Smooth muscle cell (in vitro differentiated cells): ENCODE results near the gene TMEM69. TPM values are rescaled to one million over a fixed set of nuclear protein-coding genes. Genes with fewer than 3 reads are reported as not detected.
"Not testable (repeated sequence)": the region's sequence is repeated elsewhere in the genome, so short reads cannot be mapped to it uniquely, and the experiment has no call there.

Experiments used
- DNase-seq: peaks from one replicate; lab custom pipeline; 2025; ENCODE audit not compliant: unreplicated experiment; lab: John Stamatoyannopoulos, UW
- H2AFZ ChIP-seq: fragments of 200-600 bp; sonication (generic); 2 replicates; pipeline ENCODE4 v1.6.0; 2016; ENCODE audit warnings: antibody characterized with exemption, low read depth, mild to moderate bottlenecking
- H3F3A ChIP-seq: fragments of 200-600 bp; sonication (generic); 2 replicates; pipeline ENCODE4 v1.6.0; 2017; ENCODE audit warnings: antibody characterized with exemption, low read depth
- H3K27ac ChIP-seq: fragments of 200-600 bp; sonication (generic); 2 replicates; pipeline ENCODE4 v1.5.1; 2016; ENCODE audit warnings: low read depth, mild to moderate bottlenecking
- H3K27me3 ChIP-seq: fragments of 200-600 bp; sonication (generic); 2 replicates; pipeline ENCODE4 v1.6.1; 2016; ENCODE audit warnings: low read depth, mild to moderate bottlenecking
- H3K36me3 ChIP-seq: fragments of 200-600 bp; sonication (generic); 2 replicates; pipeline ENCODE4 v1.5.1; 2016; ENCODE audit warnings: low read depth
- H3K4me1 ChIP-seq: fragments of 200-600 bp; sonication (generic); 2 replicates; pipeline ENCODE4 v1.5.1; 2016; ENCODE audit warnings: low read depth
- H3K4me2 ChIP-seq: fragments of 200-600 bp; sonication (generic); 2 replicates; pipeline ENCODE4 v1.6.0; 2016; ENCODE audit warnings: mild to moderate bottlenecking
- H3K4me3 ChIP-seq: fragments of 200-600 bp; sonication (generic); 2 replicates; pipeline ENCODE4 v1.5.1; 2016; ENCODE audit warnings: mild to moderate bottlenecking
- H3K79me2 ChIP-seq: fragments of 200-600 bp; sonication (generic); 2 replicates; pipeline ENCODE4 v1.6.0; 2016; ENCODE audit warnings: low read depth, mild to moderate bottlenecking
- H3K9ac ChIP-seq: fragments of 200-600 bp; sonication (generic); 2 replicates; pipeline ENCODE4 v1.6.0; 2016; ENCODE audit warnings: low read depth
- H3K9me3 ChIP-seq: fragments of 200-600 bp; sonication (generic); replicated peaks from 2 replicates; pipeline ENCODE4 v1.5.1; 2016; ENCODE audit warnings: low read depth
- H4K20me1 ChIP-seq: fragments of 200-600 bp; sonication (generic); 2 replicates; pipeline ENCODE4 v1.6.0; 2016; ENCODE audit warnings: low read depth
- WGBS: methylation state at CpG from one replicate; pipeline ENCODE4 v1.1.7; 2016; ENCODE audit warnings: low lambda C conversion rate; 5-methylcytosine and 5-hydroxymethylcytosine counted together
- polyA plus RNA-seq: library from polyadenylated mRNA; unstranded; fragments of >200 nt; fragmentation: Nextera tagmentation; extraction: Ambion mirVana; gene quantifications from 2 replicates; pipeline ENCODE4 v1.2.1, GENCODE V29; 2016
- total RNA-seq: library from RNA; depleted of rRNA; stranded (reverse); fragments of >200 nt; gene quantifications from 2 replicates; pipeline ENCODE4 v1.2.3, GENCODE V29; 2014
- TF ChIP-seq, protein P1 (sequence below): fragments of 200-600 bp; sonication (generic); IDR thresholded peaks from 2 replicates; pipeline ENCODE4 v1.5.1; 2017; ENCODE audit warnings: borderline replicate concordance, mild to moderate bottlenecking, antibody characterized with exemption; ENCODE audit not compliant: insufficient read depth, poor library complexity, severe bottlenecking

Gene TMEM69
- total and polyA plus RNA-seq, 2 experiments from 2014 or later = 16.7 to 19.4 TPM

DNA sequence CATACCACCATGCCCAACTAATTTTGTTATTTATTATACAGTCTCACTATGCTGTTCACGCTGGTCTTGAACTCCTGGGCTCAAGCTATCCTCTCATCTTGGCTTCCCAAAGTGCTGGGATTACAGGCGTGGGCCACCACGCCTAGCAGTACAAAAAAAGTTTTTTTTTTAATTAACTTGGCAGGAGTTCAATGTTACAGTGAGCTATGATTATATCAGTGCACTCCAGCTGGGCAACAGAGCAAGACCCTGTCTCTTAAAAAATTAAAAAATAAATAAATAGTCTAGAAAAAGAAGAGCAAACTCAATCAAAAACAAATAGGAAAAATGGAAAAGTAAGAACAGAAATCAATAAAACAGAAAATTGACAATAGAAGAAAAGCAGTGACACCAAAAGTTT, 25.7 kb downstream of the TMEM69 start:
- Histone ChIP-seq H3K9me3 (no peaks in the 10 kb centered on the region), H4K20me1 (no peaks in the 10 kb centered on the region), H3K36me3 (peaks cover 4% of the 10 kb centered on the region), H3K4me1 (no peaks in the 10 kb centered on the region), H3K4me2 (no peak overlapping the region), H3K27ac (no peak overlapping the region), H3F3A (no peaks in the 10 kb centered on the region), H3K27me3 (no peaks in the 10 kb centered on the region), H3K4me3 (no peak overlapping the region), H3K9ac (no peak overlapping the region), H2AFZ (no peak overlapping the region), H3K79me2 (no peaks in the 10 kb centered on the region)
- DNase-seq = no peak
- TF ChIP-seq, protein P1, sequence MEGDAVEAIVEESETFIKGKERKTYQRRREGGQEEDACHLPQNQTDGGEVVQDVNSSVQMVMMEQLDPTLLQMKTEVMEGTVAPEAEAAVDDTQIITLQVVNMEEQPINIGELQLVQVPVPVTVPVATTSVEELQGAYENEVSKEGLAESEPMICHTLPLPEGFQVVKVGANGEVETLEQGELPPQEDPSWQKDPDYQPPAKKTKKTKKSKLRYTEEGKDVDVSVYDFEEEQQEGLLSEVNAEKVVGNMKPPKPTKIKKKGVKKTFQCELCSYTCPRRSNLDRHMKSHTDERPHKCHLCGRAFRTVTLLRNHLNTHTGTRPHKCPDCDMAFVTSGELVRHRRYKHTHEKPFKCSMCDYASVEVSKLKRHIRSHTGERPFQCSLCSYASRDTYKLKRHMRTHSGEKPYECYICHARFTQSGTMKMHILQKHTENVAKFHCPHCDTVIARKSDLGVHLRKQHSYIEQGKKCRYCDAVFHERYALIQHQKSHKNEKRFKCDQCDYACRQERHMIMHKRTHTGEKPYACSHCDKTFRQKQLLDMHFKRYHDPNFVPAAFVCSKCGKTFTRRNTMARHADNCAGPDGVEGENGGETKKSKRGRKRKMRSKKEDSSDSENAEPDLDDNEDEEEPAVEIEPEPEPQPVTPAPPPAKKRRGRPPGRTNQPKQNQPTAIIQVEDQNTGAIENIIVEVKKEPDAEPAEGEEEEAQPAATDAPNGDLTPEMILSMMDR = no peak
- WGBS = 96% methylated on average over 3 of the region's 3 CpGs

DNA sequence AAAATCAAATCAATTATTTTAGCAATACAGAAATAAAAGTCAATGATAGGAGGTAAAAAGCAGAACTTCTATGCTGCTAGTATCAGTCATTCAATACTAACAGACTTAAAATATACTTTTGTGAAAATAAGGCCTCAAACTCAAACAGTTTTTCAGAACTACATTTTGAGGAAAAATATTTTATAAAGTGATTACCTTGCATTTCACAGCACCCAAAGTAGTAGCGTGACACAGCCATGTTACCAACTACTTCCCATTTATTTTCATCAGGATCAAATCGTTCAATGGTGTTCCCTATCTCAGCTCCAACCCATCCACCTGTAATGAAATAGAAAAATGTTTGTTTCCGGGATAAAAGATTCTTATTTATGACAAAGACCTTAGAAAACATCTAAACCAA, 28.7 kb downstream of the TMEM69 start:
- 96% methylated on average over 3 of the region's 3 CpGs for WGBS

DNA sequence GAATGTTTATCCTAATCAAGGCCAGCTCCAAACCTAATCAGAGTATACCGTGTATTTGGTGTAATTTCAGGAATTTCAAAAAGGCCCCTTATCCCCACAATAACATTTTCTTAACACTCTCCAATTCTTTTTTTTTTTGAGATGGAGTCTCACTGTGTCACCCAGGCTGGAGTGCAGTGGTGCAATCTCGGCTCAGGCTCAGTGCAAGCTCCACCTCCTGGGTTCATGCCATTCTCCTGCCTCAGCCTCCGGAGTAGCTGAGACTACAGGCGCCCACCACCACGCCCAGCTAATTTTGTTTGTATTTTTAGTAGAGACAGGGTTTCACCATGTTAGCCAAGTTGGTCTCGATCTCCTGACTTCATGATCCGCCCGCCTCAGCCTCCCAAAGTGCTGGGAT, 29.4 kb downstream of the TMEM69 start:
- H3F3A ChIP-seq, DNase-seq, H3K9me3 ChIP-seq, H3K79me2 ChIP-seq, H4K20me1 ChIP-seq, H3K36me3 ChIP-seq, H3K9ac ChIP-seq, H2AFZ ChIP-seq, H3K4me3 ChIP-seq, H3K27me3 ChIP-seq, H3K27ac ChIP-seq, H3K4me1 ChIP-seq, H3K4me2 ChIP-seq: not testable (repeated sequence)
- 70% methylated on average over 8 of the region's 8 CpGs for WGBS

More for the DNA sequence above, 28.7 kb downstream of the TMEM69 start:
- Histone ChIP-seq H3K4me2 (no peak overlapping the region), H2AFZ (no peak overlapping the region), H3K4me3 (no peak overlapping the region), H3K27me3 (no peaks in the 10 kb centered on the region), H3F3A (peaks cover 5% of the 10 kb centered on the region), H4K20me1 (no peaks in the 10 kb centered on the region), H3K79me2 (no peaks in the 10 kb centered on the region), H3K36me3 (peaks cover 4% of the 10 kb centered on the region), H3K9ac (no peak overlapping the region), H3K9me3 (no peaks in the 10 kb centered on the region), H3K27ac (no peak overlapping the region), H3K4me1 (no peaks in the 10 kb centered on the region)
- no peak for DNase-seq
- TF ChIP-seq, protein P1 = no peak

DNA sequence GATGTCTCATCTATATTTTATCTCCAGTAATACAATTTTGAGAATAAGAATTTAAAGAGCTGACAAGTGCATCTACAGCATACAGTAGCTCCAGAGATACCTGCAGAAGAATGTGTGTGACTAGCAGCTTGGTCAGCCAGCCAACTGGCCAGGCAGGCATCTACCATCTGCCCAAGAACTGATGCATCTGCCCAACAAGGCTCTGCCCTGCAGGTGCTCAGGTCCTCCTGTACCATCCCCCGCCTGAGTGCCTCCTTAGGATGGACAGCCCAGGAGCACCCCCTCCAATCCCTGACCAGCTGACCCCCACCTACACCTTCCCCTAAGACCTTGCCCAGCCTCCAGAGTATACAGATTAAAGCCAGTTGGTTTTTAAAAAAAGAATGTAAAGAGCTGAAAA, 30.3 kb downstream of the TMEM69 start:
- Histone ChIP-seq H3F3A (peaks cover 12% of the 10 kb centered on the region), H3K36me3 (peaks cover 4% of the 10 kb centered on the region), H3K4me2 (no peak overlapping the region), H3K9me3 (no peaks in the 10 kb centered on the region), H3K9ac (no peak overlapping the region), H3K27me3 (no peaks in the 10 kb centered on the region), H2AFZ (no peak overlapping the region), H3K79me2 (no peaks in the 10 kb centered on the region), H3K4me1 (no peaks in the 10 kb centered on the region), H3K4me3 (no peak overlapping the region), H4K20me1 (no peaks in the 10 kb centered on the region), H3K27ac (no peak overlapping the region)
- TF ChIP-seq, protein P1 = no peak
- DNase-seq = no peak
- 89% methylated on average over 1 of the region's 1 CpG for WGBS
